Stimulated activated CD8-positive, alpha-beta memory T cell treated with anti-CD3 and anti-CD28 coated beads, Interleukin-4, amount 100 ng/mL, for 48 hours (primary cell): ENCODE data around the gene CLEC1A.

Experiments used
- DNase-seq: peaks from one replicate; pipeline ENCODE4 v3.0.0-alpha.2; 2020

The CLEC1A gene

DNA sequence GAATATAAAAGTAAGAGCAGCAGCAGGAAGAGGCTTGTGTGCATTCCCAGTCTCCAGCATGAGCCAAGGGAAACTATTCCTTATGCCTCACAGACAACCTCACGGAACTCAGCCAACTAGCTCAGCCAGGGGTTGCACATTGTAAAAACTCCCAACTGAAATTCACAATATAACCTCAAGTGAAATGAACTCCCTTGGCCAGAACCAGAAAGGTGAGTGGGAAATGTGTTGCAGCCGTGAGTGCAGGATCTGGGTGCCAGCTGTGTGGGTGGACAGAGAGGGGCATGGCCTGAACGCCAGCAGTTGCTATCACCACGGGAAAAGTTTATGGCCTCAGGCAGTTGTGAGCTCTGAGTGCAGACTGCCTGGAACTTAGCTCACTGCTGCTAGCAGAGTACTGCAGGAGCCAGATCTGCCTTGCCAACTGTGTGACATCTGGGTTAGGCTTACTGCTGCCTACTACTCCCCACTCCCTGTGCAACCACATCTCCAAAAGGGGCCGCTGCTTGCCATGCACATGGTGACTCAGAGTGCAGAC, 2.3 kb upstream of the CLEC1A start:
- no peak for DNase-seq

DNA sequence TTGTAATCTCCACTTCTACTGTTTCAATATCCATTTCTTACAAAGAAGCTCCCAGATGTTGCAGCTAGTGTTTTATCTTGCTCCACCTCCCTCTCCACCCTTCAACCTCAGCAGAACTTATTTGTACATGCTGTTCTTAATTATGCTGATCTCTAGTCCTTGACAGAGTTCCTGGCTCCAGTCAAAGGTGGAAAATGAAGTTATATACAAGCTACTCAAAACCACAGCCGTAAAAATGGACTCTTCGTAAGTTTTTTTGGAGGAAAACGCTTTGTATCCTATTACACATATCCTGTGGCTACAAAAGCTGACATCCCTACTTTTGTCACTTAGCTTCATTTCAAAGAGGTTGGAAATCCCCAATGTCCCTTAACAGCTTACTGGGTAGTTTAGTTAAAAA, 1.3 kb downstream of the CLEC1A start:
- DNase-seq: no peak

DNA sequence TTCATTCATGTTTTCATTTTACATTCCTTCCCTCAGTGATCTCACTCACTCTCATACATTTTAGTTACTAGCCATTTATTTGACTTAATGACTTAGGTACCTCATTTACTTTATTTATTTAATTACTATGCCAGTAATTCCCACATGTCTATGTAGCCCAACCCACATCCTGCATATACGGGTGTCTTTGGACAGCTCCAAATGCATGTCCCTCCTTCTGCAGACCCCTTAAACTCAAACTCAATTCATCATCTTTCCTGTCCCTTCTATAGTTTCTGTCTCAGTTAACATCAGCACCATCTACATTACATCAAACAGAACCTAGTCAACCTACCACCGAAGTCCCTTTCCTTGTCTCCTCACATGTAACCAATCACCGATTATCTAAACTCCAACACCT, 2.8 kb downstream of the CLEC1A start:
- no peak for DNase-seq

DNA sequence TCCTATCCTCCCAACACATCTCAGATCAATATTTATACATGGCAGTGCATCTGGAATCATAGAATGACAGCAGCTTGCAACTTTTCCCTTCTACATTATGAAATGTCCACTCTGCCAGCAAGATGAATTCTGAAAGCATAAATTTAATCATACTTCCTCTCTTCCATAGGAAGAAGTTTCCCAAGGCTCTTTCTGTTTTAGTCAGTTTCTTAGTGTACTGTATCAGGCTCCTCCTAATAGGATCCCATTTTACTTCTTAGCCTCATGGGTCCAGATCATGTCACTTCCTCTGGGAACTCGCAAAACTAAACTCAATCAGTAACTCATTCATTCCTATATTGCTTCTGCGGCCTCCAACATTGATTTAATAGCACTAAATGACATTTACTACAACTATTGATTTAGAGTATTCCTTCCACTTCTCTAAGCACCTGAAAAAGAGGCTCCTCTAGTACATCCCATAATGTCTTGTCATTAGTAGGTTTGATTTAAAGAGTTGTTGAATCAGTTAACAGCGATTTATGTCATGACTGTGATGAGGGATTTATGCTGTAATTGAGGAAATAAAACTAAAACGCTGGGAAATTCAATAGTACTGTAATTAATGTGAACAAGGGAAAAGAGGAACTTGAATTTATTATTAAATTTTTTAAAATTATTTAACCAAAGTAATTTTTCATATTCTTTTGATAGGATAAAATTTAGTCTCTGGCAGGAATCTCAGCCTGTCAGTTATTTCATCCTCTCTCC, 4.0 kb downstream of the CLEC1A start:
- DNase-seq: no peak

DNA sequence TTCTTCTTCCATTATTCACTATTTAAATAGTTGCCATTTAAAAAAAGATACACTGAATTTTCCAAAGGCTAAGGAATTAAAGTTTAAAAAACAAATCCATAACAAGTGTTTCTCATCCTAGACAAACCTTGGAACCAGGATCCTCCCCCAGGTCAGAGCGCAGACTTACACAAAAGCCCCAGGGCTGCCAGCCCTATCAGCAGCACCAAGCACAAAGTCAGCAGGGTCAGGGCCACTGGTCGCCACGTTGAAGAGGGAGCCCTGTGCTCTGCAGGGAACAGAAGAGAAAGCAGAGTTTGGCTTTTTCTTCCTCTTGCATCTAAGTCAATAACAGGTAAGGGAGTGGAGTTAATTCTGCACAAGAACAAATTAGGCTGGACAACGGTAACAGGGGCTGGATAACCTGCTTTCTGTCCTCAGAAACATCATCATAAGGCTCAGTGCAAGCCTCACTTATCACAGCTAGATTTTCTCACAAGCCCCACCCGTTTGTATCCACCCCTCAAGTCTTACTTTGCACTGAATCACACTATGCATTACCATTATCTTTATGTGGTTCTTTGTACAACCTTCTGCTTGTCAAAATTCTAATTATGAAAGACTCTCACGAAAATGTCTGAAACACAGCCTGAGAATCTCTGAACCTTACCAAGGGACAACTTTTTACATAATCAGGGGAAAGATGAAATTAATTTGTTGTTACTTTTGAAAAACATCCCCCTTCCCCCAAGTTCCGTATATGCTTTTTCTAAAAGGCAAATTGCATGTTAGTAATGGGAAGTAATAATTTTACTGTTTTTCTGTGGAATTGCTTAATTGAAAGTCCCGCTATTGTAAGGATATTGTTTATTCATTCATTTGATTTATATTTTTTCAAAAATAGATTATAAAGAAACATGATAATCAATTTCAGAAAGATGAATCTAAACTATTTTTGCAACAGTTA, 9.6 kb downstream of the CLEC1A start:
- DNase-seq: no peak

DNA sequence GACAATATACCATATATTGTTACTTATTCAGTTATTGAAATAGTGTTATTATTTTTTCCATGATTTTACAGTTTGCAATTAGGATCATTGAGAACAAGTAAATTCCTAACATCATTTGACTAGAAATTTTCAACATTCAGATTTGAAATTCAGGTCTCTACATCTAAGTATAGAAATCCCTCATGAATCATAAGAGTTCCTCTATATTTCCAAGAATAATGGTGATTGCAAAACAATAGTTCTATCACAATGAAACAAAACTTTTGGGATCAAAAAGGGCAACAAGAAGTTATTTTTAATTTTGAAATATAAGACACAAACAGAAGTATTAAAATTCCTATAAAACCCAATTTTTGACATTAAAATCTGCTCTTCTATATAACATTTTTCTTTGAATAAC, 10.8 kb downstream of the CLEC1A start:
- DNase-seq: no peak

DNA sequence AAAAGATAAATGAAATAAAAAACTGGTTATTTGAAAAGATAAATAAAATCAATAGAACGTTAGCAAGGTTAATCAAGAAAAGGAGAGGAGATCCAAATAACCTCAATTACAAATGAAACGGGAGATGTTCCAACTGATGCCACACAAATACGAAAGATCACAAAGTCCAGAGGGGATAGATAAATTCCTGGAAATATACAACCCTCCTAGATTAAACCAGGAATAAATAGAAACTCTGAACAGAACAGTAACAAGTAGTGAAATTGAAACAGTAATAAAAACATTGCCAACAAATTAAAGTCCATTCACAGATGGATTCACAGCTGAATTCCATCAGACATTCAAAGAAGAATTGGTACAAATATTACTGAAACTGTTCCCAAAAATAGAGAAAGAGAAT, 12.4 kb downstream of the CLEC1A start:
- no peak for DNase-seq

- no peak for DNase-seq
Observed at GRCh38 chr12:10084733-10085132, 14.1 kb downstream of the CLEC1A start.

GRCh38 chr12:10082117-10082874, 16.5 kb downstream of the CLEC1A start:
- DNase-seq: no peak

- DNase-seq: no peak
Observed at GRCh38 chr12:10075451-10075850, 23.3 kb downstream of the CLEC1A start.

GRCh38 chr12:10073261-10073660, 25.5 kb downstream of the CLEC1A start:
- no peak for DNase-seq

- DNase-seq: no peak
Observed at GRCh38 chr12:10072131-10072530, 26.7 kb downstream of the CLEC1A start.

- DNase-seq: no peak
Observed at GRCh38 chr12:10070380-10070779, 28.4 kb downstream of the CLEC1A start.

DNA sequence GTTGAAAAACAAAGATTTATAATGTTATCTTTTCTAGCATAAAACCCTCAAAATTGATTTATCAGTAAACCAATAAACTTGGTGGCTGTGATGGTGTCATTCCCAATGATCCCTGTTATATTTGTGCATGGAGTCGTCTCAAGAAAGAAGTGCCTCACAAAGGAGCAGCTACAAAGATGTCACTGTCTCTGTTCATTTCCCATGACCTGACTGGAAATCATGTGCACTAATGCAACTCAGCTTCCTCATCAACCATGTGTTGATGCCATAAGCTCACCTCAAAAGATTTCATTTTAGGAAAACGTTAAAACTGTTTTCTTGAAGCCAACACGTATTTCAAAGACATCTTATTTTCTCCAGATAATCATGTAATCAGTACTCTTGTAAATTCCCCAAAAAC, 28.8 kb downstream of the CLEC1A start:
- no peak for DNase-seq

- DNase-seq: no peak
Observed at GRCh38 chr12:10069099-10069498, 29.7 kb downstream of the CLEC1A start.

DNA sequence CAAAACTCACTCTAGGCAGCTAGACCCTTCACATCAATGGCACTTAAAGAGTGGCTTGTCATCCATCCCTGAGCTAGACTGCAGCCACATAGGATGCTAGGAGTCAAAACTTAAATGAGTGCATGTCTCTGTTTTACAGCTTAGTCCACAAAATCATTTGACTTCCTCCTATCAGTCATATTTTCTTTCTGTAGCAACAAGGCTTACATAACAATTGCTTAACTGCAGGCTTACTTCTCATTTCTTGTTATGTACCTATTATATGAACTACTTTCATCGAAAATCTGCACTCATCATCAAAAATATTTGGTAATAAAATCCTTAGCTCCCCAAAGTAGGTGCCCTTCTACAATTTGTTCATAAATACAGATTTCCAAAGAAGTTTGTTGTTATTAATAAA, 30.1 kb downstream of the CLEC1A start:
- no peak for DNase-seq

GRCh38 chr12:10067942-10068341, 30.8 kb downstream of the CLEC1A start:
- no peak for DNase-seq

DNA sequence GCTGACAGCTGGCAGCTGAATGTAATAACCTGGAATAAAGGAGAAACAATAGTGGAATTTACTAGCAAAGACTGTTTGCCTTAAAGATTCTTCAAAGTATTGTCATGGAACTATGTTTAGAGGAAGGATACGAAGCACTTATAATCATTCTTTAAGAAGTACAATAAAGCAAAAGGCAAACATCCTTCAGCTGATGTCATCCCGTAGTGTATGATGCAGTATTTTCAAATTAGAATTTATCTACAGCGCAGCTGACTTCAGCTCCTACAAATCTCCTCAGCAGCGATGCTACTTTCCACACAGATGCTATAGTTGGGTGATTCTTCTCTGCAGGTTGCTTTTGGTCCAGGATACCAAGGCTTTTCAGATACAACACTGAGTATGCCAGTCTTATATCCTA, 31.5 kb downstream of the CLEC1A start:
- DNase-seq: no peak

GRCh38 chr12:10065241-10065640, 33.5 kb downstream of the CLEC1A start:
- DNase-seq: no peak

GRCh38 chr12:10058387-10058786, 40.4 kb downstream of the CLEC1A start:
- no peak for DNase-seq

- DNase-seq: no peak
Observed at GRCh38 chr12:10052193-10052913, 46.4 kb downstream of the CLEC1A start.

DNA sequence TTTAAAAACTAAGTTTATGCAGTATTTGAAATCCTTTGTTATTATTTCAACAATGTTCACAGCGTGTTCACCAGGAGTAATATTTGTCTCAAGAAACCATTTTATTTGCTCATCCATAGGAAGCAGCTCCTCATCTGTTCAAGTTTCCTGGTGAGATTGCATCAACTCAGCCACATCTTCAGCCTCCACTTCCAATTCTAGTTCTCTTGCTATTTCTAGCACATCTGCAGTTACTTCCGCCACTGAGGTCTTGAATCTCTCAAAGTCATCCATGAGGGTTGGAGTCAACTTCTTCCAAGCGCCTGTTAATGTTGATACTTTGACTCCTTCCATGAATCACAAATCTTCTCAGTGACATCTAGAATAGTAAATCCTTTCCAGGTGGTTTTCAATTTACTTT, 50.3 kb downstream of the CLEC1A start:
- DNase-seq: no peak
